ENCODE results near the gene NCBP3.
"Not testable (repeated sequence)": the region's sequence is repeated elsewhere in the genome, so short reads cannot be mapped to it uniquely, and the experiment has no call there.

Gene NCBP3

GRCh38 chr17:3852561-3852960 lies 6.5 kb upstream of the NCBP3 start:
- no peak for DNase-seq

GRCh38 chr17:3851461-3852100 lies 5.5 kb upstream of the NCBP3 start:
- in situ Hi-C loops (cut with MboI; ENCODE audit: low pct_unique_long_range_greater_than_20kb, low sequenced_read_pairs) = no loop called here
- DNase-seq = no peak

More at GRCh38 chr17:3852561-3852960, 6.5 kb upstream of the NCBP3 start:
- in situ Hi-C loops (cut with MboI; ENCODE audit: low pct_unique_long_range_greater_than_20kb, low sequenced_read_pairs) = no loop called here

- in situ Hi-C loops (cut with MboI; ENCODE audit: low pct_unique_long_range_greater_than_20kb, low sequenced_read_pairs) = no loop called here
- peak; percentile 39 for DNase-seq
Observed at GRCh38 chr17:3848229-3848835, 2.3 kb upstream of the NCBP3 start.

GRCh38 chr17:3847165-3847670 lies 1.2 kb upstream of the NCBP3 start:
- in situ Hi-C loops (cut with MboI; ENCODE audit: low pct_unique_long_range_greater_than_20kb, low sequenced_read_pairs) = no loop called here
- DNase-seq = no peak

GRCh38 chr17:3846437-3847164 lies 555 bp upstream of the NCBP3 start:
- in situ Hi-C loops (cut with MboI; ENCODE audit: low pct_unique_long_range_greater_than_20kb, low sequenced_read_pairs) = no loop called here

GRCh38 chr17:3845291-3845620 lies 790 bp downstream of the NCBP3 start:
- in situ Hi-C loops (cut with MboI; ENCODE audit: low pct_unique_long_range_greater_than_20kb, low sequenced_read_pairs) = no loop called here
- peak; percentile 35 for DNase-seq

More at GRCh38 chr17:3846437-3847164, 555 bp upstream of the NCBP3 start:
- DNase-seq = no peak

- in situ Hi-C loops (cut with MboI; ENCODE audit: low pct_unique_long_range_greater_than_20kb, low sequenced_read_pairs) = not testable (repeated sequence)
Observed at GRCh38 chr17:3844556-3844955, 1.5 kb downstream of the NCBP3 start.

GRCh38 chr17:3843935-3844516 lies 2.0 kb downstream of the NCBP3 start:
- in situ Hi-C loops (cut with MboI; ENCODE audit: low pct_unique_long_range_greater_than_20kb, low sequenced_read_pairs) = no loop called here
- peak; percentile 69 for DNase-seq

More at GRCh38 chr17:3844556-3844955, 1.5 kb downstream of the NCBP3 start:
- DNase-seq = not testable (repeated sequence)

- no peak for DNase-seq
- in situ Hi-C loops (cut with MboI; ENCODE audit: low pct_unique_long_range_greater_than_20kb, low sequenced_read_pairs) = no loop called here
Observed at GRCh38 chr17:3838206-3838605, 7.8 kb downstream of the NCBP3 start.

GRCh38 chr17:3836551-3836950 lies 9.5 kb downstream of the NCBP3 start:
- no peak for DNase-seq
- in situ Hi-C loops (cut with MboI; ENCODE audit: low pct_unique_long_range_greater_than_20kb, low sequenced_read_pairs) = no loop called here

GRCh38 chr17:3835410-3836229 lies 10.4 kb downstream of the NCBP3 start:
- in situ Hi-C loops (cut with MboI; ENCODE audit: low pct_unique_long_range_greater_than_20kb, low sequenced_read_pairs) = no loop called here
- no peak for DNase-seq

- no peak for DNase-seq
- in situ Hi-C loops (cut with MboI; ENCODE audit: low pct_unique_long_range_greater_than_20kb, low sequenced_read_pairs) = no loop called here
Observed at GRCh38 chr17:3834811-3835210, 11.2 kb downstream of the NCBP3 start.

GRCh38 chr17:3828852-3829232 lies 17.2 kb downstream of the NCBP3 start:
- in situ Hi-C loops (cut with MboI; ENCODE audit: low pct_unique_long_range_greater_than_20kb, low sequenced_read_pairs) = no loop called here
- DNase-seq = no peak

GRCh38 chr17:3828151-3828851 lies 17.7 kb downstream of the NCBP3 start:
- in situ Hi-C loops (cut with MboI; ENCODE audit: low pct_unique_long_range_greater_than_20kb, low sequenced_read_pairs) = no loop called here
- DNase-seq = no peak

- peak; percentile 60 for DNase-seq
- in situ Hi-C loops (cut with MboI; ENCODE audit: low pct_unique_long_range_greater_than_20kb, low sequenced_read_pairs) = no loop called here
Observed at GRCh38 chr17:3827124-3827773, 18.8 kb downstream of the NCBP3 start.

GRCh38 chr17:3826191-3826590 lies 19.9 kb downstream of the NCBP3 start:
- in situ Hi-C loops (cut with MboI; ENCODE audit: low pct_unique_long_range_greater_than_20kb, low sequenced_read_pairs) = no loop called here

GRCh38 chr17:3821101-3821500 lies 24.9 kb downstream of the NCBP3 start:
- no peak for DNase-seq
- in situ Hi-C loops (cut with MboI; ENCODE audit: low pct_unique_long_range_greater_than_20kb, low sequenced_read_pairs) = no loop called here

More at GRCh38 chr17:3826191-3826590, 19.9 kb downstream of the NCBP3 start:
- no peak for DNase-seq

- DNase-seq = no peak
Observed at GRCh38 chr17:3818786-3819185, 27.3 kb downstream of the NCBP3 start.

More at GRCh38 chr17:3818786-3819185, 27.3 kb downstream of the NCBP3 start:
- in situ Hi-C loops (cut with MboI; ENCODE audit: low pct_unique_long_range_greater_than_20kb, low sequenced_read_pairs) = no loop called here

Data from KBM-7 (cell line).